HepG2 (cell line): Measurements from ENCODE around the gene KLF6. TPM values are rescaled to one million over a fixed set of nuclear protein-coding genes. Genes with fewer than 3 reads are reported as not detected.
A peak's percentile ranks its signal among the peaks of the same experiment; 100 is the strongest.

Source experiments
- ARID3A ChIP-seq: IDR thresholded peaks from 2 replicates; pipeline ENCODE4 v1.6.1; 2012; ENCODE audit warnings: low read depth, low read length, improper control_type of control experiment
- ATM ChIP-seq: fragments of 450-650 bp; IDR thresholded peaks from 2 replicates; pipeline ENCODE4 v1.7.1; 2017; ENCODE audit warnings: mild to moderate bottlenecking, borderline replicate concordance
- DRAP1 ChIP-seq: IDR thresholded peaks from 2 replicates; pipeline ENCODE4 v1.6.1; 2016; ENCODE audit warnings: missing genetic modification reagents, missing compliant biosample characterization
- FOXJ3 ChIP-seq: sonication (generic); formaldehyde crosslinking; IDR thresholded peaks from 2 replicates; pipeline ENCODE4 v1.4.0; 2020; ENCODE audit warnings: missing genetic modification reagents, mild to moderate bottlenecking, borderline replicate concordance
- HNF1B ChIP-seq: sonication (generic); formaldehyde crosslinking; IDR thresholded peaks from 2 replicates; pipeline ENCODE4 v1.5.1; 2020; ENCODE audit warnings: mild to moderate bottlenecking, moderate library complexity, missing genetic modification reagents
- HNRNPL ChIP-seq: fragments of 200-400 bp; formaldehyde crosslinking; IDR thresholded peaks from 2 replicates; pipeline ENCODE4 v1.6.1; 2017; ENCODE audit warnings: mild to moderate bottlenecking, low read depth, low read length
- HNRNPLL ChIP-seq: fragments of 200-400 bp; formaldehyde crosslinking; IDR thresholded peaks from 2 replicates; pipeline ENCODE4 v1.6.1; 2017; ENCODE audit warnings: mild to moderate bottlenecking, low read depth, low read length; ENCODE audit not compliant: poor library complexity, severe bottlenecking
- HOXA3 ChIP-seq: sonication (generic); formaldehyde crosslinking; IDR thresholded peaks from 2 replicates; pipeline ENCODE4 v1.5.0; 2020; ENCODE audit warnings: missing genetic modification reagents
- IRX3 ChIP-seq: sonication (generic); formaldehyde crosslinking; IDR thresholded peaks from 2 replicates; pipeline ENCODE4 v1.8.1; 2023; ENCODE audit warnings: mild to moderate bottlenecking, low read depth, missing genetic modification reagents, borderline replicate concordance
- MTA1 ChIP-seq: sonication (generic); formaldehyde crosslinking; IDR thresholded peaks from 2 replicates; pipeline ENCODE4 v1.4.0; 2020; ENCODE audit warnings: missing genetic modification reagents, mild to moderate bottlenecking, borderline replicate concordance
- NBN ChIP-seq: fragments of 450-650 bp; conservative IDR thresholded peaks from 2 replicates; pipeline ENCODE4 v1.6.1; 2017
- SOX5 ChIP-seq: IDR thresholded peaks from 2 replicates; pipeline ENCODE4 v1.6.1; 2016; ENCODE audit warnings: borderline replicate concordance
- ZBTB1 ChIP-seq: sonication (generic); formaldehyde crosslinking; IDR thresholded peaks from 2 replicates; pipeline ENCODE4 v1.4.0; 2020; ENCODE audit warnings: missing genetic modification reagents, borderline replicate concordance
- ZBTB49 ChIP-seq: sonication (generic); formaldehyde crosslinking; IDR thresholded peaks from 2 replicates; pipeline ENCODE4 v1.4.0; 2020; ENCODE audit warnings: missing genetic modification reagents, borderline replicate concordance
- ZNF556 ChIP-seq: sonication (generic); formaldehyde crosslinking; IDR thresholded peaks from 2 replicates; pipeline ENCODE4 v1.4.0; 2020; ENCODE audit warnings: mild to moderate bottlenecking, missing genetic modification reagents, borderline replicate concordance
- ZNF598 ChIP-seq: sonication (generic); formaldehyde crosslinking; IDR thresholded peaks from 2 replicates; pipeline ENCODE4 v1.5.1; 2020; ENCODE audit warnings: mild to moderate bottlenecking, missing genetic modification reagents, borderline replicate concordance
- ZNF607 ChIP-seq: sonication (generic); formaldehyde crosslinking; IDR thresholded peaks from 2 replicates; pipeline ENCODE4 v1.5.1; 2020; ENCODE audit warnings: missing genetic modification reagents, mild to moderate bottlenecking, borderline replicate concordance
- ZNF644 ChIP-seq: IDR thresholded peaks from 2 replicates; pipeline ENCODE4 v1.6.1; 2016; ENCODE audit warnings: low read depth
- polyA plus RNA-seq, 8 experiments: library from polyadenylated mRNA; depleted of rRNA in 3 of 8; stranded (reverse) in 7 of 8; unstranded in 1 of 8; fragments of >200 nt; fragmentation: Illumina TruSeq in 4 of 8; extraction: Trizol in 4 of 8; gene quantifications; 2 replicates each; pipeline versions ENCODE4 v1.2.1 to v1.2.3, GENCODE V29; 2011 to 2016; ENCODE audit warnings: low read depth in 4 of 8, missing spikeins in 1 of 8, mixed read lengths in 1 of 8; ENCODE audit not compliant: insufficient read depth in 1 of 8
- total RNA-seq, 5 experiments: library from RNA; depleted of rRNA; stranded (reverse); fragments of >200 nt; fragmentation: Illumina TruSeq; extraction: Trizol; gene quantifications; 2 replicates each; pipeline ENCODE4 v1.2.3, GENCODE V29; 2016; ENCODE audit warnings: low read depth in 1 of 5

KLF6 gene
- total and polyA plus RNA-seq, 2 of the 13 experiments (the other 11 are each of a cell fraction or from before 2014, with no cell fraction given): 27.0 to 71.9 TPM

GRCh38 chr10:3764626-3765112, 20.3 kb downstream of the KLF6 start (continued):
- no peak for TF ChIP-seq ZBTB49 (CRISPR knock-in tag)
- no peak for TF ChIP-seq HNRNPLL
- TF ChIP-seq HOXA3 (CRISPR knock-in tag): peak; percentile 58
- TF ChIP-seq ARID3A: no peak
- no peak for TF ChIP-seq ZNF598 (CRISPR knock-in tag)
- TF ChIP-seq ZNF556 (CRISPR knock-in tag): no peak
- TF ChIP-seq FOXJ3: peak; percentile 58; the same call in 1 of the 2 replicates
- no peak for TF ChIP-seq ZBTB1 (CRISPR knock-in tag)
- no peak for TF ChIP-seq HNRNPL
- TF ChIP-seq ZNF607: no peak
- no peak for TF ChIP-seq DRAP1 (CRISPR knock-in tag)
- no peak for TF ChIP-seq ATM
- TF ChIP-seq ZNF644 (CRISPR knock-in tag): no peak
- no peak for TF ChIP-seq IRX3 (CRISPR knock-in tag)
- no peak for TF ChIP-seq MTA1 (CRISPR knock-in tag)
- peak; percentile 51; the same call in 1 of the 2 replicates for TF ChIP-seq SOX5 (CRISPR knock-in tag)
- TF ChIP-seq HNF1B (CRISPR knock-in tag): no peak
- TF ChIP-seq NBN: no peak
